Testis (tissue), 3 donors: ENCODE measurements around the gene OCIAD1. TPM values are rescaled to one million over a fixed set of nuclear protein-coding genes. Genes with fewer than 3 reads are reported as not detected.
"Not testable (repeated sequence)": the region's sequence is repeated elsewhere in the genome, so short reads cannot be mapped to it uniquely, and the experiment has no call there.

Experiments
- DNase-seq: peaks from one replicate; pipeline ENCODE4 v3.0.0-alpha.2; 2019
- H3K27ac ChIP-seq, 2 donors: fragments of 200-600 bp; sonication (generic); one replicate each; pipeline ENCODE4 v1.5.1; 2019
- H3K27me3 ChIP-seq: fragments of 200-600 bp; sonication (generic); one replicate; pipeline ENCODE4 v1.5.1; 2019
- H3K36me3 ChIP-seq: fragments of 200-600 bp; sonication (generic); one replicate; pipeline ENCODE4 v1.5.1; 2017; ENCODE audit warnings: low read depth; ENCODE audit errors: missing control alignments
- H3K4me1 ChIP-seq: fragments of 200-600 bp; sonication (generic); one replicate; pipeline ENCODE4 v1.5.1; 2019
- H3K4me3 ChIP-seq, 2 donors: fragments of 200-600 bp; sonication (generic); one replicate each; pipeline ENCODE4 v1.5.1; 2017 to 2019
- H3K9me3 ChIP-seq: fragments of 200-600 bp; sonication (generic); one replicate; pipeline ENCODE4 v1.5.1; 2017
- POLR2A ChIP-seq: fragments of 450-650 bp; IDR thresholded peaks from one replicate; pipeline ENCODE4 v1.6.1; 2017; ENCODE audit warnings: antibody characterized with exemption, mild to moderate bottlenecking, moderate library complexity
- WGBS, 2 donors: methylation state at CpG; one replicate each; pipeline ENCODE4 v1.1.5; 2018; 5-methylcytosine and 5-hydroxymethylcytosine counted together
- intact Hi-C: fragments of 100-400 bp; cut with DNase I; formaldehyde crosslinking; loops from one replicate; pipeline ENCODE4 v1.15.1; 2023; ENCODE audit warnings: low total_unique reads
- polyA plus RNA-seq: library from polyadenylated mRNA; stranded (reverse); fragments of 350-450 nt; fragmentation: Illumina TruSeq; extraction: RNeasy Lipid Tissue Mini Kit (QIAGEN cat#74804); gene quantifications from one replicate; pipeline ENCODE4 v1.2.3, GENCODE V29; 2014; ENCODE audit warnings: low read depth, low replicate concordance; ENCODE audit not compliant: insufficient read depth
- total RNA-seq, 2 donors: library from RNA; depleted of rRNA; stranded (reverse); fragments of >200 nt; gene quantifications; one replicate each; pipeline ENCODE4 v1.2.3, GENCODE V29; 2016
- TF ChIP-seq, protein P1 (sequence below), 3 experiments: fragments of 450-650 bp in 2 of 3; fragments of 200-600 bp in 1 of 3; sonication (generic) in 1 of 3; IDR thresholded peaks; one replicate each; pipeline ENCODE4 v1.5.1; 2016 to 2019; ENCODE audit warnings: antibody characterized with exemption in 3 of 3, mild to moderate bottlenecking in 2 of 3, moderate library complexity in 1 of 3

OCIAD1 gene
- total and polyA plus RNA-seq, 3 donors from 2014 or later: 112 to 141 (median 126) TPM

GRCh38 chr4:48815483-48815882, 15.4 kb upstream of the OCIAD1 start:
- Histone ChIP-seq H3K4me1 (no peaks in the 10 kb centered on the region), H3K4me3 (no peak overlapping the region), H3K9me3 (no peaks in the 10 kb centered on the region), H3K27me3 (no peaks in the 10 kb centered on the region), H3K36me3 (no peaks in the 10 kb centered on the region), H3K27ac (no peak overlapping the region)
- no peak for DNase-seq
- 69 to 73% methylated on average over 2 of the region's 2 CpGs for WGBS, 2 donors
- intact Hi-C loops: no loop called here
- no peak for TF ChIP-seq POLR2A
- TF ChIP-seq, protein P1, sequence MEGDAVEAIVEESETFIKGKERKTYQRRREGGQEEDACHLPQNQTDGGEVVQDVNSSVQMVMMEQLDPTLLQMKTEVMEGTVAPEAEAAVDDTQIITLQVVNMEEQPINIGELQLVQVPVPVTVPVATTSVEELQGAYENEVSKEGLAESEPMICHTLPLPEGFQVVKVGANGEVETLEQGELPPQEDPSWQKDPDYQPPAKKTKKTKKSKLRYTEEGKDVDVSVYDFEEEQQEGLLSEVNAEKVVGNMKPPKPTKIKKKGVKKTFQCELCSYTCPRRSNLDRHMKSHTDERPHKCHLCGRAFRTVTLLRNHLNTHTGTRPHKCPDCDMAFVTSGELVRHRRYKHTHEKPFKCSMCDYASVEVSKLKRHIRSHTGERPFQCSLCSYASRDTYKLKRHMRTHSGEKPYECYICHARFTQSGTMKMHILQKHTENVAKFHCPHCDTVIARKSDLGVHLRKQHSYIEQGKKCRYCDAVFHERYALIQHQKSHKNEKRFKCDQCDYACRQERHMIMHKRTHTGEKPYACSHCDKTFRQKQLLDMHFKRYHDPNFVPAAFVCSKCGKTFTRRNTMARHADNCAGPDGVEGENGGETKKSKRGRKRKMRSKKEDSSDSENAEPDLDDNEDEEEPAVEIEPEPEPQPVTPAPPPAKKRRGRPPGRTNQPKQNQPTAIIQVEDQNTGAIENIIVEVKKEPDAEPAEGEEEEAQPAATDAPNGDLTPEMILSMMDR (IDR thresholded peaks at IDR 0.05): no peak

DNA sequence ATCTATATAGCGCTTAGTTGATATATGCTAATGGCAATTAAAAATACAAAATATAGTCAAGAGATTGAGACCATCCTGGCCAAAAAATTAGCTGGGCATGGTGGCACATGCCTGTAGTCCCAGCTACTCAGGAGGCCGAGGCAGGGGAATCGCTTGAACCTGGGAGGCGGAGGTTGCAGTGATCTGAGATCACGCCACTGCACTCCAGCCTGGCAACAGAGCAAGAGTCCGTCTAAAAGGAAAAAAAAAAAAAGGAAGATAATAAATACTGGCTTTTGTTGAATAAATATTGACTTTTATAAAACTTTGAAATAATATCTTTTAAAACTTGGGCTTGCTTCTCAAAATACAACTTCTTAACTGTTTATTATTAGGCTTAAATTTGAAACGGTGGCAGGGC, 14.6 kb upstream of the OCIAD1 start:
- WGBS, 2 donors: 93 to 94% methylated on average over 7 of the region's 7 CpGs
- H3K27me3 ChIP-seq, H3K27ac ChIP-seq, intact Hi-C loops, H3K4me3 ChIP-seq, H3K4me1 ChIP-seq, H3K9me3 ChIP-seq, DNase-seq, H3K36me3 ChIP-seq: not testable (repeated sequence)

DNA sequence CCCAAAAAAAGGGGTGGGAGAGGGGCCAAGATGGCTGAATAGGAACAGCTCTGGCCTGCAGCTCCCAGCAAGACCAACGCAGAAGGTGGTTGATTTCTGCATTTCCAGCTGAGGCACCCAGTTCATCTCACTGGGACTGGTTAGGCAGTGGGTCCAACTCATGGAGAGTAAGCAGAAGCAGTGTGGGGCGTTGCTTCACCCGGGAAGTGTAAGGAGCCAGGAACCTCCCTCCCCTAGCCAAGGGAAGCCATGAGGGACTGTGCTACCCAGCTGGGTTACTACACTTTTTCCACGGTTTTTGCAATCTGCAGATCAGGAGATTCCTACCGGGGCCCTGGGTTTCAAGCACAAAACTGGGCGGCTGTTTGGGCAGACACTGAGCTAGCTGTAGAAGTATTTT, 13.9 kb upstream of the OCIAD1 start:
- 89 to 93% methylated on average over 6 of the region's 6 CpGs for WGBS, 2 donors
- no peaks in the 10 kb centered on the region for H3K36me3 ChIP-seq
- H3K27me3 ChIP-seq: no peaks in the 10 kb centered on the region
- no peaks in the 10 kb centered on the region for H3K4me1 ChIP-seq
- DNase-seq: no peak
- no peak for TF ChIP-seq POLR2A
- TF ChIP-seq, protein P1 (IDR thresholded peaks at IDR 0.05): no peak
- H3K9me3 ChIP-seq: no peaks in the 10 kb centered on the region
- H3K4me3 ChIP-seq: no peak overlapping the region
- intact Hi-C loops: no loop called here
- no peak overlapping the region for H3K27ac ChIP-seq

DNA sequence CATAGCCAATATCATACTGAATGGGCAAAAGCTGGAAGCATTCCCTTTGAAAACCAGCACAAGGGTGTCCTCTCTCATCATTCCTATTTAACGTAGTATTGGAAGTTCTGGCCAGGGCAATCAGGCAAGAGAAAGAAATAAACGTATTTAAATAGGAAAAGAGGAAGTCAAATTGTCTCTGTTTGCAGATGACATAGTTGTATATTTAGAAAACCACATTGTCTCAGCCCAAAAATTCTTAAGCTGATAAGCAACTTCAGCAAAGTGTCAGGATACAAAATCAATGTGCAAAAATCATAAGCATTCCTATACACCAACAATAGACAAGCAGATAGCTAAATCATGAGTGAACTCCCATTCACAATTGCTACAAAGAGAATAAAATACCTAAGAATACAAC, 9.5 kb upstream of the OCIAD1 start:
- intact Hi-C loops, H3K4me3 ChIP-seq, H3K36me3 ChIP-seq, H3K27me3 ChIP-seq, H3K4me1 ChIP-seq, DNase-seq, H3K27ac ChIP-seq, H3K9me3 ChIP-seq: not testable (repeated sequence)
- WGBS, 2 donors: 74% methylated on average over 2 of the region's 2 CpGs

DNA sequence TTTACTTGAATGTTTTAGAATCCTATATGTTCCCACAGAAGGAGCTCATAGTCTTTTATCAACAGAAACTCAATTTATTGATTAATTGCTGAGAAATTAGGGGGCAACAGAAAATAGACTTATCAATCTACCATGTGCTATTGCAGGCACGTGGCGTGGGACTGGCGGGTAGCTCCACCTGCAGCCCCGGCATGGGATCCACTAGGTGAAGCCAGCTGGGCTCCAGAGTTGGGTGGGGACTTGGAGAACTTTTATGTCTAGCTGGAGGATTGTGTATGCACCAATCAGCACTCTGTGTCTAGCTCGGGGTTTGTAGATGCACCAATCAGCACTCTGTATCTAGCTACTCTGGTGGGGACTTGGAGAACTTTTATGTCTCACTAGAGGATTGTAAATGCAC, 3.3 kb upstream of the OCIAD1 start:
- Histone ChIP-seq H3K4me1 (peaks cover 7% of the 10 kb centered on the region), H3K36me3 (no peaks in the 10 kb centered on the region), H3K27ac (no peak overlapping the region), H3K27me3 (no peaks in the 10 kb centered on the region), H3K4me3 (no peak overlapping the region), H3K9me3 (no peaks in the 10 kb centered on the region)
- intact Hi-C loops: no loop called here
- WGBS, 2 donors: 87 to 95% methylated on average over 5 of the region's 5 CpGs
- no peak for DNase-seq
- TF ChIP-seq, protein P1 (IDR thresholded peaks at IDR 0.05): no peak
- TF ChIP-seq POLR2A: no peak

DNA sequence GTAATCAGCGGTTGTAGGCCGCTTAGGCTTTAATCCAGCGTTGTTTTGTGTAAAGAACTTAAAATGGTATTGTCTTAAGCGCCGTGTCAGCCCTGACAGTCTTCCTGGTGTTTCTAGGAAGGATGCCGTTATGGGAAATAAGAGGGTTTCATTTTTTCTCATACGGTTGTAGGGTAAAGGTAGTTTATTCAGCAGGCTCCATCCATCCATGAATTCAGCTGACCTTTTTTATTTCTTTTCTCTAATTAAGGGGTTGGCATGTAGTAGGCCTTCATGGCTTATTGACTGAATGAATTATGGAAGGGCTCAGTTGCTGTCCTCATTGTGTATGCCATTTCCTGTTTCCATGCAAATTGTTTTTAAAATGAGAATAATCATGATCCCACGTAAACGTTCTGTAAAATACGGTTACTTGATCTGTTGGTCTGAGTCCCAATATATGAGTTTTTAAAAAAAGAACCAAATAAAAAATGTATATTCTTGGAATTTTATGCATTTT, 693 bp downstream of the OCIAD1 start:
- H3K4me3 ChIP-seq: peak overlapping the region; percentile 95 to 97
- peak overlapping the region; percentile 93 to 96 for H3K27ac ChIP-seq
- H3K4me1 ChIP-seq: peaks cover 12% of the 10 kb centered on the region
- 0 to 1% methylated on average over 9 to 10 of the region's 10 CpGs for WGBS, 2 donors
- intact Hi-C loops: no loop called here
- H3K9me3 ChIP-seq: no peaks in the 10 kb centered on the region
- TF ChIP-seq, protein P1 (IDR thresholded peaks at IDR 0.05): no peak
- no peak for TF ChIP-seq POLR2A
- no peaks in the 10 kb centered on the region for H3K27me3 ChIP-seq
- no peaks in the 10 kb centered on the region for H3K36me3 ChIP-seq
- DNase-seq: no peak
